Measurements from ENCODE around the gene LUZP2.

LUZP2 gene

GRCh38 chr11:24559315-24559714 lies 62.5 kb downstream of the LUZP2 start:
- DNase-seq (ENCODE audit: extremely low read depth, low read depth), result no peak
- no peak for TF ChIP-seq CTCF (IDR thresholded peaks at IDR 0.05; ENCODE audit: low read depth, low read length)

GRCh38 chr11:24560324-24560723 lies 63.5 kb downstream of the LUZP2 start:
- no peak for TF ChIP-seq CTCF (IDR thresholded peaks at IDR 0.05; ENCODE audit: low read depth, low read length)
- DNase-seq (ENCODE audit: extremely low read depth, low read depth), result no peak

GRCh38 chr11:24567380-24567779 lies 70.5 kb downstream of the LUZP2 start:
- DNase-seq (ENCODE audit: extremely low read depth, low read depth), result no peak

GRCh38 chr11:24572376-24572775 lies 75.5 kb downstream of the LUZP2 start:
- TF ChIP-seq CTCF (IDR thresholded peaks at IDR 0.05; ENCODE audit: low read depth, low read length), result no peak
- DNase-seq (ENCODE audit: extremely low read depth, low read depth), result no peak

More at GRCh38 chr11:24567380-24567779, 70.5 kb downstream of the LUZP2 start:
- no peak for TF ChIP-seq CTCF (IDR thresholded peaks at IDR 0.05; ENCODE audit: low read depth, low read length)

GRCh38 chr11:24574461-24574860 lies 77.6 kb downstream of the LUZP2 start:
- no peak for TF ChIP-seq CTCF (IDR thresholded peaks at IDR 0.05; ENCODE audit: low read depth, low read length)
- DNase-seq (ENCODE audit: extremely low read depth, low read depth), result no peak

- no peak for TF ChIP-seq CTCF (IDR thresholded peaks at IDR 0.05; ENCODE audit: low read depth, low read length)
- no peak for DNase-seq (ENCODE audit: extremely low read depth, low read depth)
These were observed 78.5 kb downstream of the LUZP2 start for GRCh38 chr11:24575392-24575791.

GRCh38 chr11:24585192-24585591 lies 88.3 kb downstream of the LUZP2 start:
- DNase-seq (ENCODE audit: extremely low read depth, low read depth), result no peak
- TF ChIP-seq CTCF (IDR thresholded peaks at IDR 0.05; ENCODE audit: low read depth, low read length), result no peak

Measured in AG09319 (cell line).